Astrocyte (in vitro differentiated cells and primary cell): Measurements from ENCODE around the gene TIAM2.

Experiments used
- EZH2 ChIP-seq: IDR thresholded peaks from 2 replicates; pipeline ENCODE4 v1.6.1; 2012; ENCODE audit warnings: mild to moderate bottlenecking, low read length, inconsistent platforms; ENCODE audit not compliant: insufficient read depth
- TF ChIP-seq, protein P1 (sequence below): IDR thresholded peaks from 2 replicates; pipeline ENCODE4 v1.5.1; 2011; ENCODE audit warnings: low read depth, mild to moderate bottlenecking, inconsistent platforms, low read length, moderate library complexity; ENCODE audit not compliant: insufficient read depth

DNA sequence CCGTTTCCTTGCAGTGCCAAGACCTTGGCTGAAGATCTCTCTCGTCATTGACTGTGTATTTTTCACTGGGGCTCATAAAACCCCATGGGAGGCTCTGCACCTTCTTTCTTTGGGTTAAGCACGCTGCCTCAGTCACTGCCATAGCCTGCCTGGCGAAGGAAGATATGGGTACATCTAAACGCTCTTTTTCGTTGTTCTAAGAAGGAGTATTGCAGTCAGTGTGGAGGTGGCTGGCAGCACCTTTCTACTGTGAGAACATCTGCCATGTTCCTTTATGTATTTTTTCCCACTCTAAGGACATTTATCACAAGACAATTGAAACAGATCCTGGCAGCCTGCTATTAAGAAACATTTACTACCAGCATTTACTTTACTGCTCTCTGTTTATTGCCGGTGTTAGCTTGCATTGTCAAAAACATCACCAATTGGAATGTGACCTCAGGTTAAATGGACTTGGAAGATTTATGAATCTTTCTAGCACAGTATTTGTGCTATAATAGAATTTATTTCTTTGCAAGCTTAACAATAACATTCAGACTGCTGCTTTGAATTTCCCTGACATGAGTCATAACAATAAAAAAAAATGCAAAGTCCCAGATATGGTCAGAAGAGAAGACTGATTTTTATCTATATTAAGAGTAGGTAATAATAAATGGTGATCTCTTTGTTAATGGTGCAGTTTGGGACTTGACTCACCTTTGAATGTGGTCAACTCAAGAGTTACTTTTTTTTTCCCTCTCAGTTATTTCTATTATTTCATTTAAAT lies 206.5 kb downstream of the TIAM2 start:
- TF ChIP-seq, protein P1, sequence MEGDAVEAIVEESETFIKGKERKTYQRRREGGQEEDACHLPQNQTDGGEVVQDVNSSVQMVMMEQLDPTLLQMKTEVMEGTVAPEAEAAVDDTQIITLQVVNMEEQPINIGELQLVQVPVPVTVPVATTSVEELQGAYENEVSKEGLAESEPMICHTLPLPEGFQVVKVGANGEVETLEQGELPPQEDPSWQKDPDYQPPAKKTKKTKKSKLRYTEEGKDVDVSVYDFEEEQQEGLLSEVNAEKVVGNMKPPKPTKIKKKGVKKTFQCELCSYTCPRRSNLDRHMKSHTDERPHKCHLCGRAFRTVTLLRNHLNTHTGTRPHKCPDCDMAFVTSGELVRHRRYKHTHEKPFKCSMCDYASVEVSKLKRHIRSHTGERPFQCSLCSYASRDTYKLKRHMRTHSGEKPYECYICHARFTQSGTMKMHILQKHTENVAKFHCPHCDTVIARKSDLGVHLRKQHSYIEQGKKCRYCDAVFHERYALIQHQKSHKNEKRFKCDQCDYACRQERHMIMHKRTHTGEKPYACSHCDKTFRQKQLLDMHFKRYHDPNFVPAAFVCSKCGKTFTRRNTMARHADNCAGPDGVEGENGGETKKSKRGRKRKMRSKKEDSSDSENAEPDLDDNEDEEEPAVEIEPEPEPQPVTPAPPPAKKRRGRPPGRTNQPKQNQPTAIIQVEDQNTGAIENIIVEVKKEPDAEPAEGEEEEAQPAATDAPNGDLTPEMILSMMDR = no peak
- TF ChIP-seq EZH2 = no peak
